Measurements from ENCODE around the gene ACVR2B. TPM values are rescaled to one million over a fixed set of nuclear protein-coding genes. Genes with fewer than 3 reads are reported as not detected.

The ACVR2B gene
- total RNA-seq, 4 donors from 2014 or later: 8.7 to 15.3 (median 12.6) TPM

DNA sequence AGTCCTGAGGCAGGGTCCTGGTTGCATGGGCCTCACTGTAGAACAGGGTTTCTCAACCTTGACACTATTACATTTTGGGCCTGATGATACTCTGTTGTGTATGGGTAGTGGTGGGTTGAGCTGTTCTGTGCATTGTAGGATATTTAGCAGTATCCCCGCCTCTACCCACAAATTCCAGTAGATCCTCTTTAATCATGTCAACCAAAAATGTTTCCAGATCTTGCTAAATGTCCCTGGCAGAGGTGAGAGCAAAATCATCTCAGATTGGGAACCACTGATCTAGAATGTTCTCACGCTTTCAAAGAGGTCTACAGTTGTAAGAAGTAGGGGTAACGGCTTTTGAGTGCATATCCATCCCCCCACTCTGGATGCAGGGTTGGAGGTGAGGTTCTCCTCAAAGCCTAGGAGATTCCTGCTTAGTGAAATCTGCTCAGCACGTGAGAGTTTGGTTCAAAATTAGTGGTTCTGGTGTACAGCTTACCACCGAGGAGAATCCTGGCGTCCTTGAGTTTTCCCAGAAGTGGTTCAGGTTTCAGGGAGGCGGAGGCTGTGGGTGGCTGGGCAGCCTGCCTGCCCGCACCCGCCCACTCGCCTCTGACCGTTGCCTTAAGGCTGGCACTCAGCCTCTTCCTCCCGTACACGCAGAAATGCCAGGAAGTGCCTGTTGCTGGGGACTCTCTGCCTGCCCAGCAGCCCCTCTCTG, 5.3 kb downstream of the ACVR2B start:
- H3K4me3 ChIP-seq: no peak overlapping the region
- peak overlapping the region in 3 of 4 donors; percentile 4 to 63 (median 31) for H3K27ac ChIP-seq
- DNase-seq (ENCODE audit: low spot score in 2 of 2): no peak
- H3K4me1 ChIP-seq: peaks cover 0 to 63% (median 30%) of the 10 kb centered on the region in 4 donors
- TF ChIP-seq, protein P1, sequence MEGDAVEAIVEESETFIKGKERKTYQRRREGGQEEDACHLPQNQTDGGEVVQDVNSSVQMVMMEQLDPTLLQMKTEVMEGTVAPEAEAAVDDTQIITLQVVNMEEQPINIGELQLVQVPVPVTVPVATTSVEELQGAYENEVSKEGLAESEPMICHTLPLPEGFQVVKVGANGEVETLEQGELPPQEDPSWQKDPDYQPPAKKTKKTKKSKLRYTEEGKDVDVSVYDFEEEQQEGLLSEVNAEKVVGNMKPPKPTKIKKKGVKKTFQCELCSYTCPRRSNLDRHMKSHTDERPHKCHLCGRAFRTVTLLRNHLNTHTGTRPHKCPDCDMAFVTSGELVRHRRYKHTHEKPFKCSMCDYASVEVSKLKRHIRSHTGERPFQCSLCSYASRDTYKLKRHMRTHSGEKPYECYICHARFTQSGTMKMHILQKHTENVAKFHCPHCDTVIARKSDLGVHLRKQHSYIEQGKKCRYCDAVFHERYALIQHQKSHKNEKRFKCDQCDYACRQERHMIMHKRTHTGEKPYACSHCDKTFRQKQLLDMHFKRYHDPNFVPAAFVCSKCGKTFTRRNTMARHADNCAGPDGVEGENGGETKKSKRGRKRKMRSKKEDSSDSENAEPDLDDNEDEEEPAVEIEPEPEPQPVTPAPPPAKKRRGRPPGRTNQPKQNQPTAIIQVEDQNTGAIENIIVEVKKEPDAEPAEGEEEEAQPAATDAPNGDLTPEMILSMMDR (IDR thresholded peaks at IDR 0.05): no peak
- TF ChIP-seq EP300 (IDR thresholded peaks at IDR 0.05): peak in 1 of 2 donors; percentile 20
- no peaks in the 10 kb centered on the region for H3K9me3 ChIP-seq
- WGBS, 2 donors: 31 to 51% methylated on average over 12 of the region's 13 CpGs
- no peaks in the 10 kb centered on the region for H3K27me3 ChIP-seq
- no peaks in the 10 kb centered on the region for H3K36me3 ChIP-seq

DNA sequence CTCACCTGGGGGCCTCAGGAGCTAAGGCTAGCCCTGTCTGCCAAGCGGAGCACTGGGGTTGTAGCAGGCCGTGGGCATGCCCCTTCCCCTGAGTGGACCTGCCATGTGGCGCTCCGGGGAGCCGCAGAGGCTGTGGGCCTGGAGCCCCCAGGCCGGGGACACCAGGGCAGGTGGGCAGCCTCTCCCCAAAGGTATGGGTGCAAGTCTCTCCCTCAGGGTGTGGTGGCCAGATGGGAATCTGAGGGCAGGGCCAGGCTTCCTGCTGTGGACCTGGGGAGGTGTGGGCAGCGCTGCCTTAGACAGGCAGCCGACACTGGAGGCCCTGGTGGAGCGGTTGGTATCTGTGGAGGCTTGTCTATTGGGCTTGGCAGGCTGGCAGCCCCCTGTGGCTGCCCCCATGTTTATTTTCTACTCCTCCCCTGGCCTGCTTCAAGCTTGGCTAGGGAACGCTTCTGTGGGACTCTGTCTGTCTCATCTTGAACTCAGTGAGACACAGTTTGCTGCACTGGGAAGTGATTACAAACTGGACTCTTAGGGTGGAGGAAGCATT, 5.9 kb downstream of the ACVR2B start:
- Histone ChIP-seq H3K27me3 (no peaks in the 10 kb centered on the region), H3K4me1 (peaks cover 0 to 63% (median 30%) of the 10 kb centered on the region in 4 donors), H3K4me3 (no peak overlapping the region), H3K9me3 (no peaks in the 10 kb centered on the region), H3K27ac (peak overlapping the region in 3 of 4 donors; percentile 4 to 63 (median 31)), H3K36me3 (no peaks in the 10 kb centered on the region)
- no peak for DNase-seq (ENCODE audit: low spot score in 2 of 2)
- TF ChIP-seq POLR2A (IDR thresholded peaks at IDR 0.05): no peak
- no peak for TF ChIP-seq EP300 (IDR thresholded peaks at IDR 0.05)
- TF ChIP-seq, protein P1 (IDR thresholded peaks at IDR 0.05): no peak
- 74 to 84% methylated on average over 4 to 6 of the region's 10 CpGs for WGBS, 2 donors

DNA sequence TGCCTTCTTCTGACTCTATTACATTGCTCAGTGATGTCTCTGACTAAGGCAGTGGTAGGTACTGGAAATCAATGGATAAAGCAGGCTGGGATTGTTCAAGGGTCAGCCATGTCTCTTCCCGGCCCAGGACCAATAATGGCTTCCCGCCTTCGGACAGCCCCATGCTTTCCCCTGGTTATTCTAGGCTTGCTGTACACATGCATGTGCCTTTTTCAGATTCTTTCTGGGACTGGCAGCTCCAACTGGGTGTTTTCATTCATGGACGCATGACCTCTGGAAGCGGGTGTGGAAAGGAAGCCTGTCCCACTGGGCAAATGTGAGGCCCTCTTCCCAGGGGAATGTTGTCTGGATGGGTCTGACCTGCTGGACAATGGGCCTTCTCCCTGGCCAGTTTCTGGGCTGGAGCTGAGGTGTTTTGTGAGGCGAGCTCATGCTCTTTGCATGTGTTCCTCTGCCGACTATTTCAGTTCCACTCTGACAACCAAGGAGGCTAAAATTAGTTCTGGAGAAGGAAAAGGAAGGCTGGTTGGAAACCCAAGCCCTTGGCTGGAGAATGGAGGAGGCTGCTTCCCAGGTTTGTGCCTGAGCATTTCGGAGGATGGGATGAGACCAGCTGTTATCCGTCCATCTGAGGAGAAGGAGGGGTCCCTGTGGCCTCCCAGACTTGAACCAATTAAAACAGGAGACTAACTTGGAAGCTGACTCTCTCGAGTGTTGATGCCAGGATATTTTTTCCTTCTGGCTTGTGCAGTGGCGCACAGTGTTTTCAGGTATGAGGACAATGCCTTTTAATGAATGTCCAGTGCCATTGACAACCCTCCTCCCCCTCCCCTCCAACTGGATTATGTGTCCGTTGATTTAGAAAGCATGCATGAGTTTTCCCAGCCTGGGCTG, 6.9 kb downstream of the ACVR2B start:
- peaks cover 0 to 61% (median 29%) of the 10 kb centered on the region in 4 donors for H3K4me1 ChIP-seq
- no peak for TF ChIP-seq EP300 (IDR thresholded peaks at IDR 0.05)
- no peak for TF ChIP-seq POLR2A (IDR thresholded peaks at IDR 0.05)
- TF ChIP-seq, protein P1 (IDR thresholded peaks at IDR 0.05): no peak

DNA sequence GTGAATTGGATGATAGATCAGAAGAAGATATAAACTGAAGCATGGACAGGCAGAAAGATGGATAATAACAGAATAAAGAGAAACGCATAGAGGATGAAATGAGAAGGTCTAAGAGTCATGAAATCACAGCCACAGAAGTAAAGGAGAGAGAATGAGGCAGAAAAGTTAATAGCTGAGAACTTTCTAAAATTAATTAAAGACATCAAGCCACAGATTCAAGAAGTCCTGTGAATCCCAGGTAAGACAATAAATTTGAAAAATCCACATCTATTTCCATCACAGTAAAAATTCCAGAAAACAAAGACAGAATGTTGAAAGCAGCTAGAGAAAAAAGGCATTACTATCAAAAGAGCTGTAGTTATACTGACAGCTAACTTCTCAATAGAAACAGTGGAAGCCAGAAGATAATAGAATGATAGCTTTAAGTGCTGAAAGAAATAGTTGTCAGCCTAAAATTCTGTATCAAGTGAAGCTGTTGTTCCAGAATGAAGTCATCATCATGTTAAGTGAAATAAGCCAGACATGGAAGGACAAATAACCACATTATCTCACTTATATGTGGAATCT, 12.0 kb downstream of the ACVR2B start:
- no peak overlapping the region for H3K27ac ChIP-seq
- DNase-seq (ENCODE audit: low spot score in 2 of 2): no peak
- peaks cover 0 to 27% (median 7%) of the 10 kb centered on the region in 4 donors for H3K9me3 ChIP-seq
- H3K36me3 ChIP-seq: no peaks in the 10 kb centered on the region
- peaks cover 0 to 11% (median under 1%) of the 10 kb centered on the region in 4 donors for H3K4me1 ChIP-seq
- WGBS, 2 donors: 97 to 98% methylated on average over 1 of the region's 1 CpG
- H3K27me3 ChIP-seq: no peaks in the 10 kb centered on the region
- TF ChIP-seq EP300 (IDR thresholded peaks at IDR 0.05) (no peak), POLR2A (IDR thresholded peaks at IDR 0.05) (no peak)
- TF ChIP-seq, protein P1 (IDR thresholded peaks at IDR 0.05): no peak
- H3K4me3 ChIP-seq: no peak overlapping the region

More for the DNA sequence above, 6.9 kb downstream of the ACVR2B start:
- WGBS, 2 donors: 69 to 72% methylated on average over 12 of the region's 12 CpGs
- Histone ChIP-seq H3K27me3 (no peaks in the 10 kb centered on the region), H3K9me3 (peaks cover 0 to 2% (median under 1%) of the 10 kb centered on the region in 4 donors), H3K4me3 (no peak overlapping the region), H3K36me3 (no peaks in the 10 kb centered on the region), H3K27ac (peak overlapping the region in 1 of 4 donors; percentile 31)
- no peak for DNase-seq (ENCODE audit: low spot score in 2 of 2)
